HCT116 (cell line): Measurements from ENCODE around the gene TMEM164. TPM values are rescaled to one million over a fixed set of nuclear protein-coding genes. Genes with fewer than 3 reads are reported as not detected.

Source experiments
- ATAC-seq: fragments of 200-7000 bp; cut with Tn5 transposase; 2 replicates; pipeline ENCODE4 v1.9.1; 2020; ENCODE audit warnings: mild to moderate bottlenecking, moderate library complexity
- BruUV-seq: library from RNA; stranded (reverse); fragments of 400-500 nt; replicated peaks from 2 replicates; lab custom pipeline; 2021; lab: Mats Ljungman, UMichigan
- CTCF ChIA-PET: fragments of 300-600 bp; sonication (Branson Sonifier 250); formaldehyde crosslinking; loops from one replicate; lab custom pipeline; 2021; ENCODE audit warnings: antibody characterized with exemption; lab: Charles Lee
- POLR2A ChIA-PET: fragments of 300-600, 350-600 bp; sonication (Branson Sonifier 250); formaldehyde crosslinking; loops from one replicate; lab custom pipeline; 2021; ENCODE audit warnings: antibody characterized with exemption; lab: Charles Lee
- RAD21 ChIA-PET, 2 experiments: fragments of 300-600 bp; sonication (Branson Sonifier 250); formaldehyde crosslinking; loops; one replicate each; lab custom pipeline; 2023; ENCODE audit warnings: low total read pairs in 2 of 2; ENCODE audit not compliant: uncharacterized antibody in 2 of 2, unreplicated experiment in 2 of 2, low non-redundant PET in 1 of 2; lab: Charles Lee
- DNase-seq: peaks from one replicate; pipeline ENCODE4 v3.0.0-alpha.2; 2010; ENCODE audit warnings: low read depth, low spot score
- H2AFZ ChIP-seq: fragments of 200-600 bp; shearing (Covaris generic), sonication (generic); 2 replicates; pipeline ENCODE4 v1.6.1; 2017; ENCODE audit warnings: low read depth, mixed run types, mixed read lengths, antibody characterized with exemption, low read length; ENCODE audit not compliant: poor library complexity, severe bottlenecking
- H3K27ac ChIP-seq: 2 replicates; pipeline ENCODE4 v1.5.1; 2012; ENCODE audit warnings: low read depth, low read length
- H3K27me3 ChIP-seq: fragments of 200-600 bp; sonication (generic); 2 replicates; pipeline ENCODE4 v1.6.1; 2016; ENCODE audit warnings: mixed run types, low read length, mixed read lengths; ENCODE audit not compliant: insufficient read depth
- H3K36me3 ChIP-seq, 2 experiments: fragments of 200-500 bp in 1 of 2; fragments of 200-600 bp in 1 of 2; sonication (Bioruptor generic) in 1 of 2; sonication (generic) in 1 of 2; 2 replicates each; pipeline versions ENCODE4 v1.5.1 to v1.6.1; 2014 to 2016; ENCODE audit warnings: low read length in 2 of 2, inconsistent platforms in 1 of 2, mixed read lengths in 1 of 2, mixed run types in 1 of 2; ENCODE audit not compliant: insufficient read depth in 2 of 2, control insufficient read depth in 1 of 2
- H3K4me1 ChIP-seq, 2 experiments: fragments of 200-600 bp in 1 of 2; sonication (generic) in 1 of 2; 2 replicates each; pipeline versions ENCODE4 v1.5.1 to v1.6.1; 2012 to 2017; ENCODE audit warnings: low read length in 2 of 2, inconsistent platforms in 1 of 2, mild to moderate bottlenecking in 1 of 2, mixed read lengths in 1 of 2, mixed run types in 1 of 2, moderate library complexity in 1 of 2; ENCODE audit not compliant: insufficient read depth in 2 of 2, control insufficient read depth in 1 of 2
- H3K4me2 ChIP-seq: fragments of 200-600 bp; sonication (generic); 2 replicates; pipeline ENCODE4 v1.6.1; 2017; ENCODE audit warnings: mixed run types, low read length, mixed read lengths
- H3K4me3 ChIP-seq, 2 experiments: fragments of 200-600 bp in 1 of 2; sonication (generic) in 1 of 2; replicated peaks in 1 of 2; 2 replicates each; pipeline ENCODE4 v1.5.1; 2011 to 2016; ENCODE audit warnings: low read length in 2 of 2, control low read depth in 1 of 2, low read depth in 1 of 2, mild to moderate bottlenecking in 1 of 2, mixed read lengths in 1 of 2, mixed run types in 1 of 2
- H3K79me2 ChIP-seq: fragments of 200-600 bp; sonication (generic); 2 replicates; pipeline ENCODE4 v1.6.1; 2017; ENCODE audit warnings: mild to moderate bottlenecking, mixed run types, low read length, moderate library complexity, mixed read lengths; ENCODE audit not compliant: insufficient read depth
- H3K9ac ChIP-seq: fragments of 200-600 bp; sonication (generic); 2 replicates; pipeline ENCODE4 v1.6.1; 2016; ENCODE audit warnings: low read length, mixed read lengths
- H3K9me2 ChIP-seq: fragments of 200-600 bp; sonication (generic), shearing (Covaris generic); 2 replicates; pipeline ENCODE4 v1.6.1; 2017; ENCODE audit warnings: mixed run types, mild to moderate bottlenecking, moderate library complexity; ENCODE audit not compliant: insufficient read depth
- H3K9me3 ChIP-seq, 2 experiments: fragments of 200-500 bp in 1 of 2; fragments of 200-600 bp in 1 of 2; sonication (Bioruptor generic) in 1 of 2; sonication (generic) in 1 of 2; 2 replicates each; pipeline ENCODE4 v1.6.1; 2014 to 2017; ENCODE audit warnings: low read length in 2 of 2, mixed read lengths in 2 of 2, inconsistent platforms in 1 of 2, low read depth in 1 of 2, mild to moderate bottlenecking in 1 of 2, mixed run types in 1 of 2, moderate library complexity in 1 of 2; ENCODE audit not compliant: control insufficient read depth in 1 of 2, insufficient read depth in 1 of 2
- H4K20me1 ChIP-seq: fragments of 200-600 bp; sonication (generic), shearing (Covaris generic); 2 replicates; pipeline ENCODE4 v1.6.1; 2017; ENCODE audit warnings: mixed run types, mild to moderate bottlenecking, moderate library complexity; ENCODE audit not compliant: insufficient read depth
- EGR1 ChIP-seq: IDR thresholded peaks from 2 replicates; pipeline ENCODE4 v1.6.1; 2012; ENCODE audit warnings: low read depth
- ELF1 ChIP-seq: IDR thresholded peaks from 2 replicates; pipeline ENCODE4 v1.6.1; 2012; ENCODE audit warnings: low read depth, borderline replicate concordance
- EZH2 ChIP-seq: fragments of 200-600 bp; sonication (generic); IDR thresholded peaks from 2 replicates; pipeline ENCODE4 v1.6.1; 2017; ENCODE audit warnings: antibody characterized with exemption, mixed run types
- EZH2phosphoT487 ChIP-seq: fragments of 200-600 bp; IDR thresholded peaks from 2 replicates; pipeline ENCODE4 v1.6.1; 2018; ENCODE audit warnings: antibody characterized with exemption, borderline replicate concordance
- FOSL1 ChIP-seq: IDR thresholded peaks from 2 replicates; pipeline ENCODE4 v1.6.1; 2012; ENCODE audit warnings: low read depth
- POLR2A ChIP-seq: IDR thresholded peaks from 2 replicates; pipeline ENCODE4 v1.7.0; 2011; ENCODE audit warnings: borderline replicate concordance; ENCODE audit not compliant: insufficient read depth, insufficient read length; ENCODE audit errors: extremely low read depth
- RAD21 ChIP-seq: IDR thresholded peaks from 2 replicates; pipeline ENCODE4 v1.6.1; 2012; ENCODE audit warnings: low read depth, mild to moderate bottlenecking
- SP1 ChIP-seq: IDR thresholded peaks from 2 replicates; pipeline ENCODE4 v1.6.1; 2012; ENCODE audit warnings: low read depth
- SRF ChIP-seq: IDR thresholded peaks from 2 replicates; pipeline ENCODE4 v1.6.1; 2012; ENCODE audit warnings: low read depth
- TCF7L2 ChIP-seq: IDR thresholded peaks from 2 replicates; pipeline ENCODE4 v1.7.0; 2011; ENCODE audit warnings: borderline replicate concordance, inconsistent platforms; ENCODE audit not compliant: insufficient read depth, insufficient read length; ENCODE audit errors: extremely low read depth
- YY1 ChIP-seq: IDR thresholded peaks from 2 replicates; pipeline ENCODE4 v1.6.1; 2011; ENCODE audit warnings: low read length, low read depth, moderate library complexity, mild to moderate bottlenecking; ENCODE audit not compliant: insufficient replicate concordance; ENCODE audit errors: extremely low read depth
- ZFX ChIP-seq: fragments of 450-650 bp; IDR thresholded peaks from 2 replicates; pipeline ENCODE4 v1.6.1; 2017
- intact Hi-C: fragments of 100-400 bp; cut with micrococcal nuclease; formaldehyde crosslinking; loops from 2 replicates; pipeline ENCODE4 v1.10.0; 2022
- total RNA-seq: library from RNA; stranded (reverse); gene quantifications from one replicate; pipeline ENCODE4 v1.2.1, GENCODE V29; 2021; ENCODE audit not compliant: unreplicated experiment
- TF ChIP-seq, protein P1 (sequence below): IDR thresholded peaks from 2 replicates; pipeline ENCODE4 v1.6.1; 2012

The TMEM164 gene
- total RNA-seq, 1 experiment from 2014 or later: 18.7 TPM

DNA sequence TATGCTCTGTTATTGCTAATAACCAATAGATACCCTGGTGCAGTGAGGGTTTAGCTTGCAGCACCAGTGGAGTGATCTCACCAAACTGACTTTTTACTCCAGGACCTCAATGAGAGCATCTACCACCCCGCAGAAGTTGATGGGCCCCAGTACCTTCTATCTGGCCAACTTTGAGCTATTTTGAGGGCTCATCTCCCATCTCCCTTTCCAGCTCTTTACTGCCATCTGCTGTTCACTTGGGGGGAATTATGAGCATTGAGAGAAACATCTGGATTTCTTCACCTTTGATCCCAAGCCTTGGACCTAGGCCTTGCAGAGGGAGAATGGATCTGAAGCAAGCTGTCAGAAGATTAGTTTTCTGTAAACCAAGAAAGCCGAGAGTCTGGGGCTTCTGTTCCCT, 143.6 kb downstream of the TMEM164 start (continued):
- TF ChIP-seq EZH2phosphoT487 (no peak), FOSL1 (no peak)
- TF ChIP-seq, protein P1, sequence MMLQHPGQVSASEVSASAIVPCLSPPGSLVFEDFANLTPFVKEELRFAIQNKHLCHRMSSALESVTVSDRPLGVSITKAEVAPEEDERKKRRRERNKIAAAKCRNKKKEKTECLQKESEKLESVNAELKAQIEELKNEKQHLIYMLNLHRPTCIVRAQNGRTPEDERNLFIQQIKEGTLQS: no peak

DNA sequence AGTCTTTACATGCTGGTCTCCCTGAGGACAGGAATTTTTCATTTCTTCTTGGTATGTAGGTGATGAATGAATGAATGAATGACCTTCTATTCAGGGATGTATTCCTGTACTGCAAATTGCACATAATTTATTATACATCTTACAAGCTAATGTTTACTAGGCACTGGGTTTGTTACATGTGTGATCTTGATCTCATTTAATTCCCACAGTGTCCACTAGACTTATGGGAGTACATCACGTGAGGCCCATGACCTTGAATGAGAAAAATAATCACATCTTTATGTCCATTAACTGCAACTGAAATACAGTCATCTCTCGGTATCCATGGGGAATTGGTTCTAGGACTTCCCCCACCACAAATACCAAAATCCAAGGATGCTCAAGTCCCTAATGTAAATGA, 150.3 kb downstream of the TMEM164 start:
- Histone ChIP-seq H3K27me3 (no peaks in the 10 kb centered on the region), H3K27ac (no peak overlapping the region), H3K79me2 (no peaks in the 10 kb centered on the region), H4K20me1 (no peaks in the 10 kb centered on the region), H3K36me3 (no peaks in the 10 kb centered on the region), H3K4me2 (no peak overlapping the region), H3K9me3 (no peaks in the 10 kb centered on the region), H3K4me1 (no peaks in the 10 kb centered on the region), H3K9ac (no peak overlapping the region), H3K9me2 (no peaks in the 10 kb centered on the region), H2AFZ (no peak overlapping the region), H3K4me3 (no peak overlapping the region)
- ChIA-PET CTCF (no interaction called here), POLR2A (no interaction called here), RAD21 (no interaction called here)
- BruUV-seq: no TSS peak
- TF ChIP-seq TCF7L2 (no peak), ZFX (no peak), YY1 (no peak), SP1 (no peak), EGR1 (no peak), RAD21 (no peak), EZH2phosphoT487 (no peak), ELF1 (no peak), POLR2A (no peak), SRF (no peak), EZH2 (no peak)
- no peak for ATAC-seq
- intact Hi-C loops: no loop called here
- no peak for DNase-seq
